Spleen (tissue), 7 donors: ENCODE results near the gene OR9Q1.

Experiments used
- CTCF ChIP-seq, 11 experiments: fragments of 200-600 bp in 7 of 11; fragments of 450-650 bp in 4 of 11; sonication (generic) in 4 of 11; IDR thresholded peaks in 8 of 11; conservative IDR thresholded peaks in 3 of 11; 1 replicate in 7 of 11; 2 replicates in 4 of 11; pipeline versions ENCODE4 v1.4.0 to v1.8.0; 2016 to 2021; ENCODE audit warnings: antibody characterized with exemption in 11 of 11, inconsistent platforms in 4 of 11, mild to moderate bottlenecking in 1 of 11
- POLR2A ChIP-seq, 3 donors: fragments of 450-650 bp; IDR thresholded peaks; one replicate each; pipeline ENCODE4 v1.5.1; 2017; ENCODE audit warnings: antibody characterized with exemption in 3 of 3, mild to moderate bottlenecking in 1 of 3
- donor health status: DM: no; HTN: no; CAD: no; lungs with moderate emphysema.
- donor health status: DM: no; HTN: no; CAD: no.
- donor health status: DM: no; HTN: no; CAD: no.

- no peak for TF ChIP-seq CTCF (IDR thresholded peaks at IDR 0.05 in 8 of 11, conservative IDR thresholded peaks at IDR 0.05 in 3 of 11)
- no peak for TF ChIP-seq POLR2A (IDR thresholded peaks at IDR 0.05)
These were observed 156.0 kb downstream of the OR9Q1 start for GRCh38 chr11:58179648-58180047.
